IgD-negative memory B cell (primary cell): ENCODE measurements around the gene SH3BGRL2. TPM values are rescaled to one million over a fixed set of nuclear protein-coding genes. Genes with fewer than 3 reads are reported as not detected.
"Not testable (repeated sequence)": the region's sequence is repeated elsewhere in the genome, so short reads cannot be mapped to it uniquely, and the experiment has no call there.

Experiments used
- H3K27ac Mint-ChIP-seq, 3 donors: one replicate each; pipeline ENCODE4 v1.8.0; 2020 to 2022; ENCODE audit warnings: mild to moderate bottlenecking in 3 of 3, mixed read lengths in 3 of 3, moderate library complexity in 1 of 3
- H3K27me3 Mint-ChIP-seq: one replicate; pipeline ENCODE4 v1.8.0; 2021; ENCODE audit warnings: mixed read lengths
- H3K36me3 Mint-ChIP-seq: one replicate; pipeline ENCODE4 v1.8.0; 2020; ENCODE audit warnings: mild to moderate bottlenecking, mixed read lengths
- H3K4me1 Mint-ChIP-seq, 3 donors: one replicate each; pipeline ENCODE4 v1.8.0; 2020 to 2022; ENCODE audit warnings: mixed read lengths in 3 of 3, mild to moderate bottlenecking in 1 of 3
- H3K4me3 Mint-ChIP-seq, 4 donors: one replicate each; pipeline ENCODE4 v1.8.0; 2020 to 2022; ENCODE audit warnings: mild to moderate bottlenecking in 4 of 4, mixed read lengths in 4 of 4, moderate library complexity in 3 of 4
- H3K9me3 Mint-ChIP-seq, 3 donors: one replicate each; pipeline ENCODE4 v1.8.0; 2020 to 2021; ENCODE audit warnings: mixed read lengths in 3 of 3, mild to moderate bottlenecking in 1 of 3
- polyA plus RNA-seq: library from polyadenylated mRNA; unstranded; fragments of 300-500 nt; fragmentation: Illumina TruSeq; gene quantifications from one replicate; pipeline ENCODE4 v1.2.3, GENCODE V29; 2021

SH3BGRL2 gene
- polyA plus RNA-seq, 1 donor from 2014 or later = 0.46 TPM

DNA sequence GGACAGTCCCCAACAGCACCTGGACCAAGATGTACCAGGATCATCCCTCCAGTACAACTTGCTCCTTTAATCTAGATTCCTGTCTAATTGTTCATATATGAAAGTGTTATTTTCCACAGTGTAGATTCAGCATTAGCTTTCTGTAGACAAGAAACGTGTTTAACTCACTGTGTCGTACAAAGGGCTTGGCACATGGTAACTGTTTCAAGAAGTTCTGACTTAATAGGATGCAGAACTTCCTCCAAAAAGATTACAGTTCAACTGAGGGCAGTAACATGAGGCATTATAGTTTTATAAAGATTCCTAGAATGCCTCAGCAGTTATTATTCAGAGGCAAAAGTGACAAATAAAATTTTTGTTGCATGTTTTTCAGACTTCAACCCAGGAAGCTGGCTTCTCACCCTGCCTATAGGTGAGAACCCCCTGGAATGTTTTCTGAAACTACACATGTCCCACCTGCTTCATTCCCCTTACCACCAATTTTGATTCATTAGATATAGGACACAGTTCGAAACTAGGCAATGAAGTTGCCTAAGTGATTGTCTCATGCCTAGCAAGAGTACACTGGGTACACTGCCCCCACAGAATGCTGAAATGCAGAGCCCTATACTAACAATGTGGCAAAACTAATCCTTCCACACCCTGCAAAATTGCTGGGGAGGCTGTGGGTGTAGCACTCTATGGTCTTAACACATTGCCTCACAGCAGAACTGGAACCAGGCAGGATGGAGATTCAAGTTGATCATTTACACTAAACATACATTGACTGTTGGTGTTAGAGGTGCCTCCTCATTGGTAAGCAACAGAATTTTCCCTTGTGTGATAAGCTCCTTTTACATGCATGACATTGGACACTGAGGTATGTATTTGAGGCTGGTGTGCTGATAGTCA lies 22.6 kb upstream of the SH3BGRL2 start:
- Mint-ChIP-seq H3K4me3 (no peak overlapping the region), H3K36me3 (no peaks in the 10 kb centered on the region), H3K9me3 (peaks cover 0 to 3% (median 2%) of the 10 kb centered on the region in 3 donors), H3K27me3 (no peaks in the 10 kb centered on the region), H3K27ac (no peak overlapping the region), H3K4me1 (no peaks in the 10 kb centered on the region)

DNA sequence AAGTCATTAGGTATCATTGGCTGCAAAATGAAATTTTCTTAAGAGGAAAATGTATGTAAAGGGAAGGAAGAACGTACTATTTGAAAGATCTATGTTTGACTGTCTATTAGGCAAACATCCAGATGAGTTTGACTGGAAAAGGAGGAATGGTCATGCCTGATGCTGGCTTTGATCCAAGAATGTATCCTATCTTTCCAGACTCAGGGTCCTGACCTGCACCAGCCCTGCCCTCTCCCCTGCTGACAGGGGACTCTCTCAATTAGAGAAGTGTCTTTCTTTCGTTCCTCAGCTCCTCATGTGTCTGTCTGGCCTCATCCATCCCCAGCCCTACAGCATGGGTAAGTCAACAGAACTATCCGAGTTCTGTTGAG lies 21.9 kb upstream of the SH3BGRL2 start:
- H3K4me3 Mint-ChIP-seq = no peak overlapping the region
- no peaks in the 10 kb centered on the region for H3K27me3 Mint-ChIP-seq
- H3K27ac Mint-ChIP-seq = no peak overlapping the region
- H3K4me1 Mint-ChIP-seq = no peaks in the 10 kb centered on the region
- H3K36me3 Mint-ChIP-seq = no peaks in the 10 kb centered on the region
- H3K9me3 Mint-ChIP-seq = peaks cover 0 to 3% (median 2%) of the 10 kb centered on the region in 3 donors

DNA sequence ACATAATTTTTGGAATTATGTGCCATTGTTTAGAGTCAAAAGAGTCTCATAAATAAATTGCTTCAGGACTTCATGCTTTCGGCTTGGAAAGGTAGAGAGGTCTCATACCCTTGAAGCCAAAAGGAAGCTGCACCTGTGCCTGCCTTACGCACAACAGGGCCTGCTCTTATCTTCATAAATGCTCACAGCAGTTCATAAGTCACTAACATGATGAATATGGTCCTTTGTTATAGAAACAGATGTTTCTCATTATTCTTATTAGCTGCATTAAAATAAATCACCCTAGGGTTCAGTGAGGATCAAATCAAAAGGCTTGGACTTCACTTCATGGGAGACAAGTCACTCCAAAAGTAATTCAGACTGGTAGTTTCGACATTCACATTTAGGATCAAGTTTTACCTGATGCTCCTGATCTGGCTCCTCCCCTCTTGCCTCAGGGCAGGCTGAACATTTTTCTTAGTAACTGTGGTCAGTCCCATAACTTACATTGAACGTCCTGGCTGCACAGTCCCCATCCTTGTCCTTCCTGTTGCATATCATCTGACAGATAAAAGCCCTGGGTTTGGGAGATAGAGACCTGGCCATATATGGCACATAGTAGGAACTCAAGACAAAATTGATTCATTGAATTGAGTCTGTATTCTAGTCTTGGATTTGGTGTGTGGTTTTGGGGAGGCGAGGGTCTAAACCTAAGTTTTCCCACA lies 20.7 kb upstream of the SH3BGRL2 start:
- Mint-ChIP-seq H3K36me3 (no peaks in the 10 kb centered on the region), H3K27ac (no peak overlapping the region), H3K4me3 (no peak overlapping the region), H3K9me3 (peaks cover 0 to 3% (median 0%) of the 10 kb centered on the region in 3 donors), H3K4me1 (no peaks in the 10 kb centered on the region), H3K27me3 (no peaks in the 10 kb centered on the region)

- H3K27ac Mint-ChIP-seq = no peak overlapping the region
- H3K27me3 Mint-ChIP-seq = peaks cover 2% of the 10 kb centered on the region
- no peaks in the 10 kb centered on the region for H3K9me3 Mint-ChIP-seq
- no peaks in the 10 kb centered on the region for H3K4me1 Mint-ChIP-seq
- no peak overlapping the region for H3K4me3 Mint-ChIP-seq
- H3K36me3 Mint-ChIP-seq = no peaks in the 10 kb centered on the region
Observed at GRCh38 chr6:79612457-79612856, 18.7 kb upstream of the SH3BGRL2 start.

DNA sequence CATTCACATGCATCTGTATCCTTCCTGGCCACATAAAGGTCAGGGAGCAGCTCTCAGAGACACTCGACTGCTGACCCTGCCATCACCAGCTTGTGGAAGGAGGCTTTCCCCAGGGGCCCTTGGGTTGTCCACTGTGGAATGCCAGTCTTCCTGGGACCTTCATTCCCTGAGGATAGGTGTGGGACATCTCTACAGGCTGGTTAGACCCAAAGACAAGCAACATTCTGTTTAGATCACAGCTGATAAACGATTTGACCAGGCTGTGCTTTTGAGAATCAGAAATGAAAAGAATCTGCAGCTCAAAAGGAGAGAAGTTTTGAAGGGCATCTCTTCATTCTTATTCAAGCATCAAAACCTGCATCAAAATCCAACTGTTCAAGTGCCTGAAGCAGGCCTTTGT lies 18.2 kb upstream of the SH3BGRL2 start:
- Mint-ChIP-seq H3K36me3 (no peaks in the 10 kb centered on the region), H3K27ac (no peak overlapping the region), H3K9me3 (no peaks in the 10 kb centered on the region)

GRCh38 chr6:79613912-79614311 lies 17.2 kb upstream of the SH3BGRL2 start:
- Mint-ChIP-seq H3K4me3 (no peak overlapping the region), H3K9me3 (no peaks in the 10 kb centered on the region), H3K36me3 (no peaks in the 10 kb centered on the region), H3K27ac (no peak overlapping the region), H3K27me3 (peaks cover 2% of the 10 kb centered on the region), H3K4me1 (no peaks in the 10 kb centered on the region)

More for the DNA sequence above, 18.2 kb upstream of the SH3BGRL2 start:
- H3K4me1 Mint-ChIP-seq = no peaks in the 10 kb centered on the region
- no peak overlapping the region for H3K4me3 Mint-ChIP-seq
- peaks cover 2% of the 10 kb centered on the region for H3K27me3 Mint-ChIP-seq

DNA sequence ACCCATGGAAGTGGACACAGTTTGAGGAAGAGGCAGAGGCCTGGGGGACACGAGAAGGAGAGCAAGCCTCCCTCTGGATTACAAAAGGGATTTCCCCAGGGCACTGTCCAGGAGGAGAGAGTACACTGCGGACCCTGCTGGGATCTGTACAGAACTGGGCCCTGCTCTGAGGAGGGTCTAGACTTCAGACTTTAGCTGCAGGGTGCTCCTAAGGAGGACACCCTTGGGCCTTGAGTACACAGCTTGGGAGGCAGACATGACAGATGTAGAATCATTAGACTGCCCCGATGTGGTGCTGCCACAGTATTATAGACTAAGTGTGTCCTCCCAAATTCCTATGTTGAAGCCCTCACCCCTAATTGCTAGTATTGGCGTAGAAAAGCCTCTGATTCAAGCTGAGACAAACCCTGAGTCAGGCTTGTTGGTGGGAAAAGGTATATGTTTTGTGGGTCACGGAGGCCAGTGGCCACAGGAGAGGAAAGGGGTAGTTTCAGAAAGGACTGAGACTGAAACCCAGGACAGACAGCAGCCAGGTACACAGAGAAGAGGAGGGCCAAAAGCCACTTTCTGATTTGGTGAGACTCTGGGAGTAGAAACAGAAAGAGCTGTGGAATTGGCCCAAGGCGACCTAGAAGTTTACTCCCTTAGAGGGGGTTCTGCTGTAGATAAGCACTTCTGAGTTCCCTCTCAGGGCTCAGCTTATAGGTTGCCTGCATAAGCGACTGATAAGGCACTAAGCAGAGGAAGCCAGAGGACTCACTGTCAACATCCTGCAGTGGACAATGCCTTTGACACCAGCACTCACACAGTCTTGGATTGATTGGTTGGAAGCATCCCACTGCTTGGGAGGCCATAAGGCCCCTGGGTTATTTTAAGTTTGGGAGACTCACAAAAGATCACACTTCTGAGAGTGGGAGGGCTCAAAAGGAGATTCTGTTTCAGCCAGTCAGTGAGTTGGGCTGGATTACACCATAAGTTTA lies 16.5 kb upstream of the SH3BGRL2 start:
- Mint-ChIP-seq H3K9me3 (no peaks in the 10 kb centered on the region), H3K27ac (no peak overlapping the region), H3K4me1 (peaks cover 0 to 4% (median 0%) of the 10 kb centered on the region in 3 donors), H3K27me3 (peaks cover 4% of the 10 kb centered on the region), H3K4me3 (no peak overlapping the region), H3K36me3 (no peaks in the 10 kb centered on the region)

DNA sequence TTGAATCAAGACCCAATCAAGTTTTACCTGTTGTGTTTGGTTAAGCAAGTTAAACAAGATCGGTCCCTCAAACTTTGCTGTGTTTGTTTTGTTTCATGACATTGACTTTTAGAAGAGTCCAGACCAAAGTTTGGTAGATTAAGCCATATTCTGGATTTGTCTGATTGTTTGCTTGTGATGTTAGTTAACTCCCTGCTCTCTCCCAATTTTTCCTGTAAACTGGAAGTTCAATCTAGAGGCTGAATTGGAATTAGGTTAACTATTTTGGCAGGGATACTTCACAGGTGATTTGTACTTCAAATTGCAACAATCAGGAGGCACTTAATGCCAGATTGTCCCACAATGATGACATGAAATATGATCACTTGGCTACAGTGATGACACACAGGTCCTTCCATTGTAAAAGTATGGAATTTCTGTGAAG lies 13.6 kb upstream of the SH3BGRL2 start:
- Mint-ChIP-seq H3K27ac (no peak overlapping the region), H3K4me1 (peaks cover 0 to 4% (median 0%) of the 10 kb centered on the region in 3 donors), H3K27me3 (peaks cover 7% of the 10 kb centered on the region), H3K9me3 (no peaks in the 10 kb centered on the region), H3K36me3 (no peaks in the 10 kb centered on the region), H3K4me3 (no peak overlapping the region)

- H3K27me3 Mint-ChIP-seq, H3K36me3 Mint-ChIP-seq, H3K4me3 Mint-ChIP-seq, H3K4me1 Mint-ChIP-seq, H3K27ac Mint-ChIP-seq, H3K9me3 Mint-ChIP-seq: not testable (repeated sequence)
Observed at GRCh38 chr6:79618425-79618824, 12.7 kb upstream of the SH3BGRL2 start.

DNA sequence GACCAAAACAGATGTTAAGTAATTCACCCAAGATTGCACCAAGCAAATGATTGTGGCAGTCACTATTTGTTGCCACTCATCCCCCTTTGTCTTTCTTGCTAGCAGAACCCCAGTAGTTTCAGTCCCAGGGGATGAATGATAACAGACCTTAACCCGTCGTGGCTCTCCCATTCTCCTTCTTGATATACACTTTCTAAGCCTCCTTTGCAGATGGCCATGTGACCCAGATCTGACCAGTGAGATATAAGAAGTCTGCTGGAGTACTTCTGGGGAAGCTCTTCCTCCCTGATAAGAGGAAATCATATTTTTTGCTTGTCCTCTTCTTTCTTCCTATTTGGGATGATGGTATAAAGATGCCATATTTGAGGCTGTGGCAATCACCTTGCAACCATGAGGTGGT lies 9.6 kb upstream of the SH3BGRL2 start:
- Mint-ChIP-seq H3K4me1 (peaks cover 0 to 4% (median 0%) of the 10 kb centered on the region in 3 donors), H3K27ac (no peak overlapping the region), H3K9me3 (no peaks in the 10 kb centered on the region), H3K36me3 (no peaks in the 10 kb centered on the region), H3K4me3 (no peak overlapping the region), H3K27me3 (peaks cover 8% of the 10 kb centered on the region)

DNA sequence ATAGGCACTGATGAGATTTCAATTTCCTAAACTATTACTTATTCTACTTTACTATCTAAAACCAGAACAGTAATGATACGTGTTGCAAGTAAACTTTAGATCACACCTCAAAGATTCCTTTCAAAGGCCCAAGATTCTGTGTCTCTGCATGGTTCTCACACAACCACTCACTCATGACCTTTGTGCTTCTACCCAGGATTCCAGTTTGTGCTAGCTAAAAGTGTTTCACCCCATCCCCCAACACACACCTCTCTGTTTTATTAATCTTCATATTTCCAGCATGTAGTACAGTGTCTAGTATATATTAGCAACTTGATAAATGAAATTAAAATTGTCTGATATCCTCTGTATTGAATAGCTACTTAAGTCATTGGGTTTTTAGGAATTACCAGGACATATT lies 8.8 kb upstream of the SH3BGRL2 start:
- Mint-ChIP-seq H3K9me3 (no peaks in the 10 kb centered on the region), H3K27me3 (peaks cover 6% of the 10 kb centered on the region), H3K4me1 (peaks cover 0 to 4% (median 0%) of the 10 kb centered on the region in 3 donors), H3K27ac (no peak overlapping the region), H3K4me3 (no peak overlapping the region), H3K36me3 (no peaks in the 10 kb centered on the region)

GRCh38 chr6:79623106-79623505 lies 8.0 kb upstream of the SH3BGRL2 start:
- Mint-ChIP-seq H3K4me3 (no peak overlapping the region), H3K9me3 (no peaks in the 10 kb centered on the region), H3K27ac (no peak overlapping the region), H3K4me1 (peaks cover 0 to 4% (median 0%) of the 10 kb centered on the region in 3 donors), H3K36me3 (no peaks in the 10 kb centered on the region), H3K27me3 (peaks cover 6% of the 10 kb centered on the region)

DNA sequence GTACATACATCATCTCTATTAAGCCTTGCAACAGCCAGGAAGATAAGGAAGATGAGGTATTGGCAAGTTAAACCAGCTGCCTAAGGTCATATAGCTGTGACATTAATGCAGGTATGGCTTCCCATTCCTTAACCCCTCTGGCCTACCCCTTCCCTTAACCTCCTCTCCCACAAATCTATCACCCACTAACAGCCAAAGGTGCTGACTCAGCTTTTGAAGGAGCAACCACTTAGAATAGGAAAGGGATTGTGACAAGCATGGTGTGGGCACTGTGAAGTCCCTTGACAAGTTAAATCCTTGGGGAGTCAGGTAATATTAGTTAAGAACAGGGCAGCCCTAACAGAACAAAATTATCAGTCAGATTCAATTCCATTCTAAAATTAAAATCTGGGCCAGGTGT lies 5.4 kb upstream of the SH3BGRL2 start:
- peaks cover 0 to 4% (median under 1%) of the 10 kb centered on the region in 3 donors for H3K4me1 Mint-ChIP-seq
- no peak overlapping the region for H3K4me3 Mint-ChIP-seq
- H3K9me3 Mint-ChIP-seq = no peaks in the 10 kb centered on the region
- peaks cover 13% of the 10 kb centered on the region for H3K27me3 Mint-ChIP-seq
- no peaks in the 10 kb centered on the region for H3K36me3 Mint-ChIP-seq
- no peak overlapping the region for H3K27ac Mint-ChIP-seq

DNA sequence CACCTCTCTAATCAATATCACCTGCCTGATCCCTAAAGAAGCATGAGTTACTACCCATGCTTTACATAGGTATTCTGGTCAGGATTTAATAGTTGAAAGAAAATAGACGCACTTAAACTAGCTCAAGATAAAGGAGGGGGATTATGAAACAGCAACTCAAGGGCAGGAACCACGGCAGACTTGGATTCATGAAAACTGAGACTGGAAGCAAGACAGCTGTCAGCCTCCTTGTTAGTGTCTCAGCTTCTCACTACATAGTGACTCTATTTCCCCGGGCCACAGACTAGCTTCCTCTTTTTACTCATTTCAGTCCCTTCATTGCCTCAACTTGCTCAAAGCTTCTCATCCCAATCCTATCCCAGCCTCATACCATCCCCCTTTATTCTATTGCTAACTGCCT lies 4.3 kb upstream of the SH3BGRL2 start:
- Mint-ChIP-seq H3K36me3 (no peaks in the 10 kb centered on the region), H3K9me3 (no peaks in the 10 kb centered on the region)

GRCh38 chr6:79627422-79627821 lies 3.7 kb upstream of the SH3BGRL2 start:
- H3K4me3 Mint-ChIP-seq = no peak overlapping the region
- H3K9me3 Mint-ChIP-seq = no peaks in the 10 kb centered on the region
- no peak overlapping the region for H3K27ac Mint-ChIP-seq
- peaks cover 4 to 10% (median 6%) of the 10 kb centered on the region in 3 donors for H3K4me1 Mint-ChIP-seq
- H3K36me3 Mint-ChIP-seq = no peaks in the 10 kb centered on the region
- H3K27me3 Mint-ChIP-seq = peaks cover 23% of the 10 kb centered on the region

More for the DNA sequence above, 4.3 kb upstream of the SH3BGRL2 start:
- peaks cover 20% of the 10 kb centered on the region for H3K27me3 Mint-ChIP-seq
- no peak overlapping the region for H3K4me3 Mint-ChIP-seq
- H3K4me1 Mint-ChIP-seq = peaks cover 2 to 8% (median 5%) of the 10 kb centered on the region in 3 donors
- H3K27ac Mint-ChIP-seq = no peak overlapping the region
